Activated T-cell treated with anti-CD3 and anti-CD28 coated beads, Interleukin-2, amount 50 U/mL, for 24 hours (primary cell): ENCODE data around the gene PIAS2.
"Not testable (repeated sequence)": the region's sequence is repeated elsewhere in the genome, so short reads cannot be mapped to it uniquely, and the experiment has no call there.

Source experiments
- DNase-seq: peaks from one replicate; pipeline ENCODE4 v3.0.0-alpha.2; 2020
- H3K27ac Mint-ChIP-seq: 2 replicates; pipeline ENCODE4 v1.8.0; 2020; ENCODE audit warnings: mild to moderate bottlenecking, mixed read lengths
- H3K27me3 Mint-ChIP-seq: 2 replicates; pipeline ENCODE4 v1.8.0; 2020; ENCODE audit warnings: mixed read lengths
- H3K36me3 Mint-ChIP-seq: 2 replicates; pipeline ENCODE4 v1.8.0; 2020; ENCODE audit warnings: low read depth, mixed read lengths
- H3K4me1 Mint-ChIP-seq: 2 replicates; pipeline ENCODE4 v1.8.0; 2020; ENCODE audit warnings: low read depth, mixed read lengths
- H3K4me3 Mint-ChIP-seq: 2 replicates; pipeline ENCODE4 v1.8.0; 2020; ENCODE audit warnings: mild to moderate bottlenecking, moderate library complexity, mixed read lengths
- H3K9me3 Mint-ChIP-seq: 2 replicates; pipeline ENCODE4 v1.8.0; 2020; ENCODE audit warnings: mixed read lengths

The PIAS2 gene

DNA sequence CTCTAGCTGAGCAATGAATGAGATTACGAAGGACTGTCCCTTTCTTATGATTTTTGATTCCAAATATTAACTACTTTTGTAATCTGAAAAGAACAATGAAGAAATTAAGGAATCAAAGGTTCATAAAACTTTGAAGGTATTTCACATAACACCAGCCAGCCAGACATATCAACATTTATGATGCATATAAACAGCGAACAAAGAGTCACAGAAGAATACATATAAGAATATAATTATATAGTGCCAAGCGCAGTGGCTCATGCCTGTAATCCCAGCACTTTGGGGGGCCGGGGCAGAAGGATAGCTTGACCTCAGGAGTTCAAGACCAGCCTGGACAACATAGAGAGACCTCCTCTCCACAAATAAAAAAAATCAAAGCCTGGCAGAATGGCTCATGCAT lies 34.1 kb downstream of the PIAS2 start:
- H3K4me1 Mint-ChIP-seq = peaks cover 7% of the 10 kb centered on the region
- peaks cover 11% of the 10 kb centered on the region for H3K9me3 Mint-ChIP-seq
- DNase-seq = no peak
- peaks cover 57% of the 10 kb centered on the region for H3K36me3 Mint-ChIP-seq
- no peak overlapping the region for H3K27ac Mint-ChIP-seq
- no peaks in the 10 kb centered on the region for H3K27me3 Mint-ChIP-seq
- no peak overlapping the region for H3K4me3 Mint-ChIP-seq

DNA sequence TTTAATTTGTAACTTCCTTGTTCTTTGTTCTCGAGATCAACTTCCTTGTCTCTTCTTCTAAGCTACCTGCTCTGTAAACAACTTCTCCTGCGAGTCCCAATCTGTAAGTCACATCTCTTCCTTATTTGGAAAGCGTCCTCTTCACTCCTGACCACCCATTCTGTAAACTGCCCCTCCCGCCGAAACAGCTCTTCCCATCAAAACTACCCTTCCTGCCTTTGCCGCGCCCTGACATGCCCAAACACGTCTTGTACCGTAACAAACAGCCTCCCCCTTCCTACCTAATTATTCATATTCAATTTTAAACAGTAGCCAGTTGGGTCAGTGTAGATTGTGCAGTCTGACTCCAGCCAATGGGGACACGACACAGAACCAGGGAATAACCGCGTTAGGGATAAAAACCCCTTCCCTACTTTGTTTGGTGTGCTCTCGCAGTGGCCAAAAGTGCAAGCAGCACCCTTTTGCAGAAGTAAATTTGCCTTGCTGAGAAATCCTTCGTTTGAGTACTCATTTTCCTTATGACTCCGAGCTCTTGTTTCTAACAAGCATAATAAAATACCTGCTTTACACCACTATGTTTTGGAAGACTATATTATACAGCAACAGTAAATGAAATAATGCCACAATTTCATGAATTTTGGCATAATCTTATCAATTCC lies 39.8 kb downstream of the PIAS2 start:
- H3K27me3 Mint-ChIP-seq = no peaks in the 10 kb centered on the region
- no peak for DNase-seq
- no peak overlapping the region for H3K27ac Mint-ChIP-seq
- peaks cover 27% of the 10 kb centered on the region for H3K9me3 Mint-ChIP-seq
- H3K4me1 Mint-ChIP-seq = peaks cover 17% of the 10 kb centered on the region
- no peak overlapping the region for H3K4me3 Mint-ChIP-seq
- peaks cover 91% of the 10 kb centered on the region for H3K36me3 Mint-ChIP-seq

DNA sequence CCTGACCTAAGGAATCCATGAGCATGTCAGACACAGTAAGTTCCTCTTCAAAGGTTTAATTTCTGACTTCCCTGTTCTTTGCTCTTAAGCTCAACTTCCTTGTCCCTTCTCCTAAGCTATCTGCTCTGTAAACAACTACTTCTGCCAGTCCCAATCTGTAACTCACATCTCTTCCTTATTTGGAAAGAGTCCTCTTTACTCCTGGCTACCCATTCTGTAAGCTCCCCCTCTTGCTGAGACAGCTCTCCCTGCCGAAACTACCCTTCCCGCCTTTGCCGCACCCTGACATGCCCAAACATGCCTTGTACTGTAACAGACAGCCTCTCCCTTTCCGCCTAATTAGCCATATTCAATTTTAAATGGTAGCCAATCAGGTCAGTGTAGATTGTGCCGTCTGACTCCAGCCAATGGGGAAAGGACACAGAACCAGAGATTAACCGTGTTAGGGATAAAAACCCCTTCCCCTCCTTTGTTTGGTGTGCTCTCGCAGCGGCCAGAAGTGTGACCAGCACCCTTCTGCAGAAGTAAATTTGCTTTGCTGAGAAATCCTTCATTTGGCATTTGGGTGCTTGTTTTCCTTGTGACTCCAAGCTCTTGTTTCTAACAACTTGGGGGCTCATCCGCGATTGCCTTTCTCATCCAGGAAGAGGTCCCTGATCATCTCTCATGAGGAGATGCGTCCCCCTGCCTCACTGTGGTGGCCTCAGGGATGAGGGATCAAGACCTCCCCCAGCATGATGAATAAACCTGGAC lies 49.0 kb downstream of the PIAS2 start:
- H3K36me3 Mint-ChIP-seq = peaks cover 69% of the 10 kb centered on the region
- peaks cover 31% of the 10 kb centered on the region for H3K9me3 Mint-ChIP-seq
- no peak for DNase-seq
- H3K4me3 Mint-ChIP-seq = no peak overlapping the region
- H3K27ac Mint-ChIP-seq = no peak overlapping the region
- no peaks in the 10 kb centered on the region for H3K27me3 Mint-ChIP-seq
- H3K4me1 Mint-ChIP-seq = peaks cover 23% of the 10 kb centered on the region

DNA sequence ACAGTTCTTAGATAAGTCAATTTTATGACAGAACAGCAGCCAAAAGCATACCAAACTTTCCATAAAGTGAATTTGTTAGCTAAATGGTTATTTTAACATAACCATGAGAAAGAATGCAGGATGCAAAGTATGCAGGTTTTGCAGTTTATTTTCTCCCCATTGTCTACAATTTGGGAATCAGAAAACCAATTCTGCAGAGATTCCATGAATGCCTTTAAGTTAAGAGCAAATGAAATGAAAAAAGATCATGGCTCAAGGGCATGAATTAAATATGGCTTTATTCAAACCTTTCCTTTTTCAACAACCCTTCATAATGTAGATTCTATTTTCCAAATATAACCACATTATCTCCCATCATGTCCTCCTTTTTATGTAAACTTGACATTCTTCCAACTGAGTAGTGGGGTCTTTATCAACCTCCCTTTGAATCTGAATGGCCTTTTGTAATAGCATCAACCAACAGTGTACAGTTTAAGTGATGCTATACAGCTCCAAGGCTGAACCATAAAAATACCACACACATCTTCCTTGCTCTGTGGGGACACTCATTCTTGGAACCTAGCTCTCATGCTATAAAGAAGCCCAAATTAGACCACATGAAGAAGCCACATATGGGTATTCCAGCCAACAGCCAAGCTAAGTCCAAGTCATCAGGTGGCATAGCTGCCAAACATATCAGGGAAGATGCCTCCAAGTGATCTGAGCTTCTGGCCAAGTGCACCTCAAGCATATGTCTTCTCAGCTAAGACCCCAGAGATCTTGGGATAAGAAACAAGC lies 49.8 kb downstream of the PIAS2 start:
- Mint-ChIP-seq H3K4me1 (peaks cover 20% of the 10 kb centered on the region), H3K27me3 (no peaks in the 10 kb centered on the region), H3K9me3 (peaks cover 31% of the 10 kb centered on the region), H3K36me3 (peaks cover 66% of the 10 kb centered on the region), H3K4me3 (no peak overlapping the region), H3K27ac (no peak overlapping the region)
- no peak for DNase-seq

DNA sequence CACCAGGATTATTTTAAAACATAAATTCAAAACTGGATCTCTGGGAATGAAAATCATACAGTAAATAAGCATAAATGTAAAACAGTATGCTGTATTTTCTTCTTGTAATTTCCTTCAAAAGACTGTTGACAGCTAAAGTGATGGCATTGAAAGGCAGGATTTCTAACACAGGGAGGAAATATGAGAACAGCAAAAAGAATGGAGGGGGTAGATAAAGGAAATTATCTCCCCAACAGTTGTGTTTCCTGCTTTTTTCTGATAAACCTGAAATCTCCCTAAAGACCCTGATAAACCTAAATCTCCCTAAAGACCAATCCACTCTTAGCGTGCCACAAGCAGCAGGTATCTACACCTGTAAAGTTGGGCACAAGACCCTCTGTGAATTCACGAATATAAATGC lies 50.8 kb downstream of the PIAS2 start:
- H3K4me3 Mint-ChIP-seq = no peak overlapping the region
- H3K27me3 Mint-ChIP-seq = no peaks in the 10 kb centered on the region
- peaks cover 28% of the 10 kb centered on the region for H3K9me3 Mint-ChIP-seq
- peaks cover 63% of the 10 kb centered on the region for H3K36me3 Mint-ChIP-seq
- H3K4me1 Mint-ChIP-seq = peaks cover 20% of the 10 kb centered on the region
- no peak overlapping the region for H3K27ac Mint-ChIP-seq
- no peak for DNase-seq

DNA sequence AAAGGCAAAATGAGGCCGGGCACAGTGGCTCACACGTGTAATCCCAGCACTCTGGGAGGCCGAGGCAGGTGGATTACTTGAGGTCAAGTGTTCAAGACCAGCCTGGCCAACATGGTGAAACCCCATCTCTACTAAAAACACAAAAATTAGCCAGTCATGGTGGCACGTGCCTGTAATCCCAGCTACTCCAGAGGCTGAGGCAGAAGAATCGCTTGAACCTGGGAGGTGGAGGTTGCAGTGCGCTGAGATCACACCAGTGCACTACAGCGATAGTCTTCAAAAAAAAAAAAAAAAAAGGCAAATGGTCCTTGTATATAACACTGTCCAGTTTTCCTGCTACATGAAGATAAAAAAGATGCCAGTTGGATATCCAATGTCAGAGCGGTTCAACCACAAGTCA lies 52.1 kb downstream of the PIAS2 start:
- not testable (repeated sequence) for H3K27ac Mint-ChIP-seq, H3K4me3 Mint-ChIP-seq

DNA sequence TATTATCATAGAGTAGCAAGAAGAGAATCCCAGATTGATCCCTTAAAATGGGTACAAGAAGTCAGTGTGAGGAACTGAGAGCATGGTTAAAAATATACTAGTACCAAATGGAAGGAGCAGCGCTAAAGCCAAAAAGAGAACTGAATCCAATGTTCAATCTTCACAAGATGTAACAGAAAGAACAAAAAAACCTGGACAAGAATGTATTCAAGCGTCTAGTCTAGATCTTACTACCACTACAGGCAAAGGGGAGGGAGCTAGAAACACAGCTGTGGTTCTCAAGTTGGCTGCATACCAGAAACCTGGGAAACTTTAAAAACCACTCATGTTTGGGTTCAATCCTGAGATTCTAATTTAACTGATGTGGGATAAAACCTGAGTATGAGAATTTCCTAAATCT lies 57.5 kb downstream of the PIAS2 start:
- peaks cover 73% of the 10 kb centered on the region for H3K36me3 Mint-ChIP-seq
- H3K27me3 Mint-ChIP-seq = no peaks in the 10 kb centered on the region
- no peaks in the 10 kb centered on the region for H3K9me3 Mint-ChIP-seq
- no peak overlapping the region for H3K27ac Mint-ChIP-seq
- H3K4me3 Mint-ChIP-seq = no peak overlapping the region
- peaks cover 14% of the 10 kb centered on the region for H3K4me1 Mint-ChIP-seq
- no peak for DNase-seq

More for the DNA sequence above, 52.1 kb downstream of the PIAS2 start:
- not testable (repeated sequence) for H3K27me3 Mint-ChIP-seq, DNase-seq
- peaks cover 20% of the 10 kb centered on the region for H3K9me3 Mint-ChIP-seq
- peaks cover 23% of the 10 kb centered on the region for H3K4me1 Mint-ChIP-seq
- peaks cover 61% of the 10 kb centered on the region for H3K36me3 Mint-ChIP-seq

DNA sequence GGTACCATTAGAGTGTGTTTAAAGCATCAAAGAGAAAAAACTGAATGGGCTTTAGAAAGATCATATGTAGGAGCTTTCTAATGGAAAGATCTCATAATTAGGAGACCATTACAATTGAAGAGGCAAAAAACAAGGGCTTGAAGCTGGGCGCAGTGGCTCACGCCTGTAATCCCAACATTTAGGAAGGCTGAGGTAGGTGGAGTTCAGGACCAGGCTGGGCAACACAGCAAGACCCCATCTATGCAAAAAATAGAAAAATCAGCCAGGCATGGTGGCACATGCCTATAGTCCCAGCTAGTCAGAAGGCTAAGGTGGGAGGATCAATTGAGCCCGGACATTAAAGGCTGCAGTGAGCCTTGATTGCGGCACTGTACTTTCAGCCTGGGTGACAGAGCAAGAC lies 59.0 kb downstream of the PIAS2 start:
- Mint-ChIP-seq H3K9me3 (no peaks in the 10 kb centered on the region), H3K4me1 (peaks cover 14% of the 10 kb centered on the region), H3K36me3 (peaks cover 81% of the 10 kb centered on the region), H3K4me3 (no peak overlapping the region), H3K27ac (no peak overlapping the region), H3K27me3 (no peaks in the 10 kb centered on the region)
- no peak for DNase-seq

DNA sequence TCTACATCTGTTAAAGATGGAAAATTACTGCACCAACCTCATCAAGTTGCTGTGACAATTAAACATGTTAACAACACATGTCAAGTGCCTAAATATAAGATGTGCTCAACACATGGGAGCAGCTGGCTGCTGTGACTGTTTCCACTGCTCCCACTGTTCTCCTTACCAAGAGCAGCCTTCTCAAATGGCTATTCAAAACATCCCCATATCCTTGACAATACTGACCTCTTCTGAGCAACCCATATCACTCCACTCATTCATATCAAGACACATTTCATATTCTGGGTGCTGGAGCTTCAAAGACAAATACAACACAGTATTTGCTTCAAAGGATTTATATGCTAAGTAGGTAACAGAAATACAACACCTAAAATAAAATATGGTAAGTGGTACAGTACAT lies 60.3 kb downstream of the PIAS2 start:
- H3K27me3 Mint-ChIP-seq = no peaks in the 10 kb centered on the region
- H3K36me3 Mint-ChIP-seq = peaks cover 84% of the 10 kb centered on the region
- DNase-seq = no peak

DNA sequence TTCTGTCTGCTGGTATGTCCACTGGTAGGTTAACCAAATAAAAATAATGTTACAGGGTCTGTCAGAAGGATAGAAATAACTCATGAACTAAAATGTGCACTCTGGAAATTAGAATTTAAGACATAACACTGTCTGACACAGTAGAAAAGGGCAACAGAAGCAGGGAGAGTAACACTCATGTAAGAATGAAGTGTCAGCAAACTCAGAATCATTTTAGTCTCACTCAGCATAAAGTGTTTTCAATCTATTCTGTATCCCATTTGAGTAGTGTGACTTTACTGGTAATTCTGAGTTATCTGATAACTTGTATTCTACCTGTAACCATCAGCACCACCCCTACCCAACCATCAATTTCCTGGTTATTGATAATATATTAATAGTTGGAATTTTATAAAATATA lies 68.3 kb downstream of the PIAS2 start:
- no peaks in the 10 kb centered on the region for H3K4me1 Mint-ChIP-seq
- no peaks in the 10 kb centered on the region for H3K9me3 Mint-ChIP-seq
- no peak overlapping the region for H3K4me3 Mint-ChIP-seq
- DNase-seq = no peak
- H3K27ac Mint-ChIP-seq = no peak overlapping the region
- peaks cover 68% of the 10 kb centered on the region for H3K36me3 Mint-ChIP-seq
- no peaks in the 10 kb centered on the region for H3K27me3 Mint-ChIP-seq

More for the DNA sequence above, 60.3 kb downstream of the PIAS2 start:
- H3K9me3 Mint-ChIP-seq = no peaks in the 10 kb centered on the region
- H3K4me1 Mint-ChIP-seq = peaks cover 14% of the 10 kb centered on the region
- H3K4me3 Mint-ChIP-seq = no peak overlapping the region
- no peak overlapping the region for H3K27ac Mint-ChIP-seq

DNA sequence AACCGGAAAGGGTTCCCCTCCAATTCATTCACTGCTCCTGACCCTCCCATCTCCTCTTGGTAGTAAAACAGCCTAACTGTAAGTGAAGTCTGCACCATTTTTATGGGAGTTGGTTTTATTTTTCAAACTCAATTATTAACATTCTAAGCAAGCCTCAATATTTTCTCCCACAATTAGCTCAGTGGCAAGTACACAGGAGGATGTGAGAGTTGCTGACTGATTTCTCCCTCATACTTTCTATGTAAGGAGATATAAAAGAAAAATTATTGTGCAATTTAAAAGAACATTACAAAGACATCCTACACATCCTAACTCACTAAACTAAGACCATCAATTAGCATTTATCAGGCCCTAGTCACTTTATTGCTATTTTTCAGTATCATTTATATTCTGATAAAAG lies 73.9 kb downstream of the PIAS2 start:
- no peaks in the 10 kb centered on the region for H3K27me3 Mint-ChIP-seq
- H3K27ac Mint-ChIP-seq = no peak overlapping the region
- H3K36me3 Mint-ChIP-seq = peaks cover 51% of the 10 kb centered on the region
- no peak overlapping the region for H3K4me3 Mint-ChIP-seq
- no peaks in the 10 kb centered on the region for H3K9me3 Mint-ChIP-seq
- no peak for DNase-seq
- H3K4me1 Mint-ChIP-seq = peaks cover 4% of the 10 kb centered on the region

DNA sequence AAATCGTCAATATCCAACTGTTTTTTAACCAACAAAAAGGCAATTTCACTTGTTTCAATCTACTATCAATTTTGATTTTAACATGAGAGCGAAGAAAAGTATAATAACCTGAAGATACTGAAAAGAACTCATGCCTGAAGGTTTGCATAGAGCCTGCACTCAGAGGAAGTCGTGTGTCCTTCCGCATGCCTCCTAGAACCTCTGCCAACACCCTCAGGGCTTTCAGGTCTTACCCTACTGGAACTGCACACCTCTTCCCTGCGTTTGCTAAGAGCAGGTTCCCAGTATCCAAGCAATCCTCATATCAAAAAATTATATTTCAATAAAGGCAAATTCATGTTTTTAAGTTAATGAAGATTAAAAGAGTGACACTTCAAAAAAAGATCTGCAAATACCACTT lies 74.7 kb downstream of the PIAS2 start:
- H3K36me3 Mint-ChIP-seq = peaks cover 49% of the 10 kb centered on the region
- no peak for DNase-seq
- no peak overlapping the region for H3K27ac Mint-ChIP-seq
- H3K4me1 Mint-ChIP-seq = peaks cover 4% of the 10 kb centered on the region
- H3K4me3 Mint-ChIP-seq = no peak overlapping the region
- no peaks in the 10 kb centered on the region for H3K9me3 Mint-ChIP-seq
- H3K27me3 Mint-ChIP-seq = no peaks in the 10 kb centered on the region

DNA sequence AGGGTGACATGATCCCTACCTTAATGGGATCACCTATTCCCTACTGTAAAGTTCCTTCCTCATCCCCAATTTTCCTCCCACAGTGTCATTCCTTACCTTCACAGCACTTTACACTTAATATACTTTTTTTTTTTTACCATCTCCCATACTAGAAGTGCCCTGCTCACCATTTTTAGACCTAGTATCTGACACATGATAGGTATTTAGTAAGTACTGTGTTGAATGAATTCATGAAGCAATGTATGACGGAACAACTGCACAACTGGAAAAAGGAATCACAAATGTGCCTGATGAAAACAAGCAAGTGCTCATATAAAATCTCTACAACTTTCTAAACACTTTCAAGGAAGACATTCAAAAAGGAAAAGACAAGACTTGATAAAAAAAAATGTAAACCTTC lies 83.4 kb downstream of the PIAS2 start:
- H3K4me1 Mint-ChIP-seq = peaks cover 1% of the 10 kb centered on the region
- DNase-seq = no peak
- no peaks in the 10 kb centered on the region for H3K9me3 Mint-ChIP-seq
- H3K36me3 Mint-ChIP-seq = peaks cover 70% of the 10 kb centered on the region
- H3K4me3 Mint-ChIP-seq = no peak overlapping the region
- no peak overlapping the region for H3K27ac Mint-ChIP-seq
- H3K27me3 Mint-ChIP-seq = no peaks in the 10 kb centered on the region

DNA sequence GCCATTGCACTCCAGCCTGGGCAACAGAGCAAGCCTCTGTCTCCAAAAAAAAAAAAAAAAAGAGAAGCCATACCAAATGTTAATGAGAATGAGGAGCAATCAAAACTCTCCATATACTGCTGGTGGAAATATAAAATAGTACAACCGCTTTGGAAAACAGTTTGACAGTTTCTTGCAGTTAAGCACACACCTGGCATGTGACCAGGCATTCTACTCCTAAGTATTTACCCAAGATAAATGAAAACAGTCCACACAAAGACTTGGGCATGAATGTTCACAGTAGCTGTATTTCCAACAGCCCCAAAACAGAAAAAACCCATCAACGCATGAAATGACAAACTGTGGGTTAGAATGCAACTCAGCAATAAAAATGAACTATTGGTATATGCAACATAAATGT lies 84.5 kb downstream of the PIAS2 start:
- peaks cover 81% of the 10 kb centered on the region for H3K36me3 Mint-ChIP-seq
- no peak for DNase-seq
- no peak overlapping the region for H3K4me3 Mint-ChIP-seq
- H3K9me3 Mint-ChIP-seq = no peaks in the 10 kb centered on the region
- no peaks in the 10 kb centered on the region for H3K27me3 Mint-ChIP-seq
- H3K27ac Mint-ChIP-seq = no peak overlapping the region
- peaks cover 2% of the 10 kb centered on the region for H3K4me1 Mint-ChIP-seq

DNA sequence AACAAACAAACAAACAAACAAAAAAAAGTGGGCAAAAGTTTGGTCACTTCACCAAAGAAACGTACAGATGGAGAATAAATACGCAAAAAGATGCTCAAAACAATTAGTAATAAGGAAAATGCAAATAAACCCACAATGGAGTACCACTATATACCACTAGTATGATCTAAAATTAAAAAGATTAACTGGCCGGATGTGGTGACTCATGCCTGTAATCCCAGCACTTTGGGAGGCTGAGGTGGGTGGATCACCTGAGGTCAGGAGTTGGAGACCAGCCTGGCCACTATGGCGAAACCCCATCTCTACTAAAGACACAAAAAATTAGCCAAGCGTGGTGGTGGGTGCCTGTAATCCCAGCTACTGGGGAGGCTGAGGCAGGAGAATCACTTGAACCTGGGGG lies 84.9 kb downstream of the PIAS2 start:
- not testable (repeated sequence) for H3K9me3 Mint-ChIP-seq, H3K4me1 Mint-ChIP-seq, DNase-seq, H3K27ac Mint-ChIP-seq, H3K4me3 Mint-ChIP-seq, H3K27me3 Mint-ChIP-seq
- peaks cover 83% of the 10 kb centered on the region for H3K36me3 Mint-ChIP-seq
